ENCODE measurements around the gene PLEK.
"Not testable (repeated sequence)": the region's sequence is repeated elsewhere in the genome, so short reads cannot be mapped to it uniquely, and the experiment has no call there.

PLEK gene

DNA sequence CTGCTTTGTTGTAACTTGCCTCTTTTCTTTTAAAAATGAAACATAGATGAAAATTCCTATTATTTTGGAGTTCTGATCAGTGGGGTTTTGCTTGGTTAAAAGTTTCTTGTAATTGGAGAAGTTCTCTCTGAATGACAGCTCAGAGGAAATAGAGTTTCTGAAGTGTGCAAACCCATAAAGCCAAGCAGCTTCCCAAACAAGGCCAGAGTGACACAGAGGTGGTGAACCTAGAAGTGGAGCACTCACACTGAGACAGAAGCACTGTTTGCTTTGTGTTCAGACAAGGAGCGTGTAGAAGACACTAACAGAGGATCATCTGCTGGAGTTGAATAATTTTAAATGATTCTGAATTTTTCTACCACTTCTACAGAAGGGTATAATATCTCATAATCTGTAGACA is 52.8 kb downstream of the PLEK start:
- no peak for DNase-seq (ENCODE audit: low read depth)

GRCh38 chr2:68418419-68418818 is 53.3 kb downstream of the PLEK start:
- DNase-seq (ENCODE audit: low read depth), result no peak

DNA sequence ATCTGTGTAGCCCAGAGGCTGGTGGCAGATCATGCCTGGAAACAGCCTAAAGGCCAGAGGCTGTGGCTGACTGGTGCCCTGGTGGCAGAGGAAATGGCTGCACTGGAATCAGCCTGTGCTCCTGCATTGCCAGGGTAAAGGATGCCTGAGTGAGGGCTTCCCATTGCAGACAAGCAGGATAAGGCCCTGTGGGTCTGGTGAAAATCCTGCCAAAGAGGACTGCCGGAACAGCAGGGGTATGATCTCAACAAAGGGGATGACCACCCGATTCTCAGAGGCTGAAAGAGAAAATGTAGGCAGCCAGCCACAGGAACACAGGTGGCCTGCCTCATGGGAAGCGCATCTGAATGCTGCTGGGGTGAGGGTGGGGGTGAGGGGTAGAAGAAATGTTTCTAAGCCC is 53.8 kb downstream of the PLEK start:
- DNase-seq (ENCODE audit: low read depth), result no peak

DNA sequence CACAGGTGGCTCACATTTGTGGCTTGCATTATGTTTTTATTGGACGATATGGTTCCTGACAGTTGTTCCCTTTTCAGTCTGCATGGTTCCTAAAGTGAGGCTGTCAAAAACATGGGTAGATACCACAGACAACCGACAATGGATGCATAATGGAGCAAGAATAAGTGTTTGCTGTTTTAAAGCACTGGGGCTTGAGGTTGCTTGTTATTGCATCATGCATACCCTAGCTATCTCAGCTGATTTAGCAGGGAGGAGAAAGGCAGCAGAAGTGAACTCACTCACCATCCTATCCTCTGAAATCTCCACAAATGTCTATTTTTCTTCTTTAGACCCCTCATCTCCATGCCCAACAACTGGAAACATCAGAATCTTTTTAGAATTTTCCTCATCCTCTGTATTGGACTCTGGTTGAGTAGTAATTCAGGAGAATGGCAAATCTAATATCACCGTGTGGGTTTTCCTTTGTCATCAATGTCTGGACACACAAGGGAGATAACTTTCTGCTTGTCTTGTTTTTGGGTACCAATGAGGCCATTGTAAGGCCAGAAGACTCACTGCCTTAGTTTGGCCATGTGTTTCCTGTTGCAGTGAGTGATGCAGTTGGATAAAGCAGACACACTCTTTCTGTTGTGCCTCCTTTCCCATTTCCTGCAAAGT is 55.3 kb downstream of the PLEK start:
- no peak for DNase-seq (ENCODE audit: low read depth)

- no peak for DNase-seq (ENCODE audit: low read depth)
These were observed 59.0 kb downstream of the PLEK start for GRCh38 chr2:68423966-68424650.

DNA sequence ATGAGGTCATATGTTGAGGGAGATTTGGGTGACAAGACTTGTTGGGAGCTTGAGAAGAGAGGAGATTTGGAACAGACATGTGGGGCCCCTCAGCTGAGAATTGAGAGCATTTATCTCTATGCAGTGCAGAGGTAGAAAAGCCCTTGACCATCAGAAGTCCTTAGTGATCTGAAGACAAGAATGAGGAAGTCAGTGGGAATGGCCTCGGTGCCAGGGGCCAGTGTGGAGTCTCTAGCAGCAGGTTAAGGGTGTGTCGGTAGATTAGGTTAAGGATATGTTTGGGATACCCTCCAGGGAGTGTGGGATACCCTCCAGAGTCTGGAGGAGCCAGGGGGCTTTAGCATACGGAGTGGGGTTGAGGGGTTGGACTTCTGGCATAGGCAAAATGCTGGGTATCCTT is 60.4 kb downstream of the PLEK start:
- no peak for DNase-seq (ENCODE audit: low read depth)

DNA sequence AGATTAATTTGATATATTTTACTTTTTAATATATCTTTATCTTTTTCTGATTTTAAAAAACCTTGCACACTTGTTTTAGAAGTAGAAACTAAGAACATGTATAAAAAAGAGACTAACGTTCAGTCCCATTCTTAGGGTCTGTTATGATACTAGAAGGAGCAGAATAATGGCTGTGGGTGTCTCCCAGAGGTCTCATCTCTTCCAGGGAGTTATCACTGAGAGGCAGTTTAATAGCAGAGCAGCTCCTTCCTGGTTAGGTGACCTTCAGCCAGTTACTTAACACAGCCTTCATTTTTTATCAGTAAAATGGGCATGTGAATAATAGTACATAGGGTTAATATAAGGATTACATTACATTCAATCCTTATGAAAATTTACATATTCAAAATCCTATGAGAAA is 61.4 kb downstream of the PLEK start:
- no peak for DNase-seq (ENCODE audit: low read depth)

DNA sequence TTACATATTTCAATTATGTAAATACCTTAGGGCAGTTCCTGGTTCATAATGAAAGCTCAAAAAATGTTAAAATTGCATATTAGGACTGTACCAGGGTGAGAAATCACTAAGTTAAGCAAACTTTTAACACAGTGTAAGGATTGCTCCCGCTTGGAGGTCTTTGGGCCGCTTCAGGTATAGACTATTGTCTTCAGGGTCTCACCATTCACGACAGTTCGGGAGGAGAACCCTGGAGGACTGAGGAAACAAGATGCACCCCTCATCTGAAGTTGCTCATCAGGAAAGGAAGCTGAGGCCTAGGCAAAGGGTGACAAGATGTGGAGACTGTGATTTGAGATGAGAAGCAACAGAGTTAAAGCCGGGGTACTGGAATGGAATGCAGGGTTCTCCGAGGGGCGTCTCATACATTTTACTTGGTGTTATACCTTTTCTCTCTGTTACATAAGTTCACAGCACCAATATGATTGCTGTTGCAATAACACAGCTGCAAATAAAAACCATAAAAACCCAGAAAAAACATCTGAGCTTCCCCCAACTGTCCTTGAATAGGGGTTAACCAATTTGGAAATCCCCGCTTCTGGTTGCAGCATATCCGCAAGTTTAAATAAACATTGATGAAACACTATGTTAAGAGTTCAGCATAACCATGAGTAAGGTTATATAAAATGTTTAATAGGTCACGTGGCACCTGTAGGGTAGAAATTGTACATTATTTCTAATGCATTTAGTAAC is 61.9 kb downstream of the PLEK start:
- DNase-seq (ENCODE audit: low read depth), result no peak

DNA sequence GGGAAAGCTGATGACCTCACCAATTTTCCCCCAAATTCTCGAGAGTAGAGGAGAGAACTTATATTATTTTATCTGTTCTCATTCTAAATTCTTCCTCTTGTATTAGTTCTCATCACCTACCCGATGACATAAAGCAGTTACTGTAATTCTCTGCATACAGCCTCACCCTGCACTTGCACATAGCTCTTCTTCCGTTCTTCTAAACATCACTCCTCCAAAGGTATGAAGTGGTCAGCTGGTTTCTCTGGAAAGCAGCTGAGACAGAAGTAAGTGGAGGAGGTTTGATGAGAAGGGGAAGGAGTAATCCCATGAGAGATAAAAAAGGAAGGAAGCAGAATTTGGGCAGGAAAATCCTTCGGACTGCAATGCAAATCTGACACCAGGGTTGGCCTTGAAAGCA is 63.0 kb downstream of the PLEK start:
- no peak for DNase-seq (ENCODE audit: low read depth)

- no peak for DNase-seq (ENCODE audit: low read depth)
These were observed 63.7 kb downstream of the PLEK start for GRCh38 chr2:68428746-68429145.

GRCh38 chr2:68429311-68429826 is 64.3 kb downstream of the PLEK start:
- DNase-seq (ENCODE audit: low read depth), result no peak

- no peak for DNase-seq (ENCODE audit: low read depth)
These were observed 66.4 kb downstream of the PLEK start for GRCh38 chr2:68431316-68431972.

- no peak for DNase-seq (ENCODE audit: low read depth)
These were observed 67.9 kb downstream of the PLEK start for GRCh38 chr2:68432696-68433658.

- DNase-seq (ENCODE audit: low read depth), result no peak
These were observed 69.9 kb downstream of the PLEK start for GRCh38 chr2:68434981-68435380.

GRCh38 chr2:68435615-68436014 is 70.5 kb downstream of the PLEK start:
- DNase-seq (ENCODE audit: low read depth), result no peak

DNA sequence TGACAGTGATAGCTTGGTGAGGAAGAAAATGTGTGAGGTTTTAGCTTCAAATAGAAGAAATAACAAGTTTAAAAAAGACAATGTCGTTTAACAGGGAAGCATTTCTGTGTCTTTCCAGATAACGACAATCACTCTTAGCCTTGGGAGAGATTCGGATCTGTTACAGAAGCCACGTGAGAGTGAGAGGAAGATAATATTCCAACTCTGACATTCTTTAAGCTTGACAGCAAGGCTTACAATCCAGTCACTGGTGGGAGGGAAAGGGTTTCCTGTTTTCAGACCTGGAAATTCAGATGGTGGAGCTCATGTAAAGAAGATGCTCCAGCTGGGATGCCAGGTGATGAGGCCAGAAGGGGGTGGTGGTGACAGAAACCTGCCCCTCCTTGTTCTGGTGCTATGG is 71.2 kb downstream of the PLEK start:
- no peak for DNase-seq (ENCODE audit: low read depth)

DNA sequence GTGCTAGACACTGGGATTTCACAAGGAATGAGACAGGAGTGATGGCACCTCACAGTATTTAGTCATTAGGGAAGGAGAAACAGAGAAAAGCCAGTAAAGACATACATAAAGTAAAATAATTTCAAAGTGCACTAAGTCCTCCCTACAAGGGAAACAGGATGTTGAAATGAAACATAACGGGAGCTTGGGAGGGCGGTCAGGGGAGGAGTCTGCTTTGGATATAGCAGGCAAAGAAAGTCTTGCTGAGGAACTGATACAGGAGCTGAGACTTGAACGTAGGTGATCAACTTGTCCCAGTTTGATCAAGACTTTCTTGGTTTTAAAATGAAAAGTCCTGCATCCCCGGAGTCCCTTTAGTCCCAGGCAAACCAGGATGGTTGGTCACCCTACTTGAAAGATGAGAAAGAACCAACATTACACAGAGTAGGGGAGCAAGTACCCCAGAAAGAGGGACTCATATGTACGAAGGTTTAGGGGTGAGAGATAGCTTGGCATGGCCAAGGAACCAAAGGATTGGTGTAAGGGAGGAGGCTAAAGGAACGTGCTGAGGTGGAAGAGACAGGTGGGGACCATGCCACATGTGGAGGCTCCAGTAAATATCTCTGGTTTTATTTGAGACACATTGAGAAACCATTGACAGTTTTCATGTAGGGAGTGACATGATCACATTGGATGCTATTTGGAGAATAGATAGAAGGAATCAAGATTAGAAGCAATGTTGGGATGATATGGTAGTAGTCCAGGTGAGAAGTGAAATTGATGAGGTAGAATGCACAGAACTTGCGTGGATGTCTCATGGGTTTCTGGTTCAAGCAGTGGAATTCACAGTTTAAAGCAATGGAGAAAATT is 73.6 kb downstream of the PLEK start:
- DNase-seq (ENCODE audit: low read depth), result no peak

GRCh38 chr2:68441179-68441993 is 76.3 kb downstream of the PLEK start:
- DNase-seq (ENCODE audit: low read depth), result no peak

DNA sequence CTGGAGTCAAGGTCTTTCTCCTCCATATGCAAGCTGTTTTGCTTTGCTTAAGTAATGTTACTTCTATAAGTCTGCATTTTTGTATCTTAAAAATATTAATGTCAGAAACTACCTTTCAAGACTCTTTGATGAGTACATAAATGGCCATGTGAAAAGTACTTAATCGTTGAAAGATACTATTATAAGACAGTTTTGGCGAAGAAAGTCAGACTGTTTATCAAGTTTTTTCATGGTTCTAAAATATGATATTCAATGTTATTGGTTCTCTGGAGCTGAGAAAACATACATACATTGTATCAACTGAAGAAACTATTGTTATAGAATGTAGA is 76.9 kb downstream of the PLEK start:
- DNase-seq (ENCODE audit: low read depth), result no peak

GRCh38 chr2:68446425-68446824 is 81.3 kb downstream of the PLEK start:
- DNase-seq (ENCODE audit: low read depth), result not testable (repeated sequence)
